NCI-H2196 (cell line): Measurements from ENCODE around the gene TXNDC2.

ENCODE experiments used
- DNase-seq: peaks from one replicate; lab custom pipeline; 2025; ENCODE audit not compliant: unreplicated experiment; lab: John Stamatoyannopoulos, UW

The TXNDC2 gene

DNA sequence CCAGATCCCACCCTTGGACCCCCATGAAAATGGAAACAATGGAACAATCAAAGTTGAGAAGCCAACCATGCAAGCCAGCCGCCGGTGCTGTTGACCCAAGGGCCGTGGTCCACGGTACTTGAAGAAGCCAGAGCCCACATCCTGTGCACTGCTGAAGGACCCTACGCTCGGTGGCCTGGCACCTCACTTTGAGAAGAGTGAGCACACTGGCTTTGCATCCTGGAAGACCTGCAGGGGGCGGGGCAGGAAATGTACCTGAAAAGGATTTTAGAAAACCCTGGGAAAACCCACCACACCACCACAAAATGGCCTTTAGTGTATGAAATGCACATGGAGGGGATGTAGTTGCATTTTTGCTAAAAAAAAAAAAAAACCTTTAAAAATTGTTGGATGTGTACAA lies 26.5 kb upstream of the TXNDC2 start:
- DNase-seq = no peak

DNA sequence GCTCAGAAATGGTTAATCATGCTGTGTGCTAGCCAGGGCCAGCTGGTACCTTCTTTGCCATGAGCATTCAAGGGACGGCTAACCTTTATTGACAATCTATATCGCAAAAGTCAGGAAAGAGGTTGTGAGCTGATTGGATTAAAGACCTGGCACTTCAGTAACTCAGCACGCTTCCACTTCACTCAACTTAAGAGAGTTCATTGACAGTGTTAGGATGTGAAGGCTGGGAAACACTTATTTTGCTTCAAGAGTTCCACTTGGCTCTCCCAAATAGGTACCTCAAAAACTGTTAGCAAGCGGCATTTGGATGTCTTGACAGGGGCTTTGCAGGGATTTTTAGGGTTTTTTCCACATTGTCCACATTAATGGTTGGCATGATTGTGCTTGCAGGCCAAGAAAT lies 25.1 kb upstream of the TXNDC2 start:
- no peak for DNase-seq

DNA sequence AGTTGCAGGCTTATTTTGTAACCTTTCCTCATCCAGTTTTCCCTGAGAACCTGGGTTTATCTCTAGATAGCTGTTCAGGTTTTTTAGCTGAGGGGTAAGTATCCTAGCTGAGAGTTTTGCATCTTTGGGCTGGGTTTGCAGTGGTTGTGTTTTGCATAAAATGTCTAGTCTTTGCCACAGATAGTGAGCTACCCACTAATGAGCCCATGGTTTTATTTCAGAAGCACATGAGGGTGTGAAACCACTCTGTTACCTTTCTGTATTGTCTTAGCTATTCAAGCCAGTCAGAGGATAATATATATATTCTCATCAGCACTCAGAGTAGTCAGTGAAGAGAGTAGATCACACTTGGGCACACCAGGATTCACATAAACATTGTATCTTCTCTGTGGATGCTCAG lies 24.6 kb upstream of the TXNDC2 start:
- no peak for DNase-seq

DNA sequence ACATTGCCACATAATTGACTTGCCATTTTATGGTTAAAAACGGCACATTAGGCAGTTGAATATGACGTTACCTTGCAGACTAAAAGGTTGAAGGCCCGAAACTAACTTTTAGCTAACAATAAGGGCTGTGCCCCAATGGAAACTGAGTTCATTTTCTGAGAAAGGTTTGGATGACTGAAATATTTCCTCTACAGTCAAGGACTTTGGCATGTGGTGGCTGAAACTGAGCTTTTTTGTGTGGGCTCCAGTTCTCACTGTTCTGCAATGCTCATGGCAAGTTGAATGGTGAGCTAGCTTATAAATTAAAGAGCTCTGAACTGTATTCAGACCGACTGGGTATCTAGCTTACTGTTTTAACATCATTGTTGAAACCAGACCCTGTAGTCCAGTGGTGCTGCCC lies 23.8 kb upstream of the TXNDC2 start:
- no peak for DNase-seq

DNA sequence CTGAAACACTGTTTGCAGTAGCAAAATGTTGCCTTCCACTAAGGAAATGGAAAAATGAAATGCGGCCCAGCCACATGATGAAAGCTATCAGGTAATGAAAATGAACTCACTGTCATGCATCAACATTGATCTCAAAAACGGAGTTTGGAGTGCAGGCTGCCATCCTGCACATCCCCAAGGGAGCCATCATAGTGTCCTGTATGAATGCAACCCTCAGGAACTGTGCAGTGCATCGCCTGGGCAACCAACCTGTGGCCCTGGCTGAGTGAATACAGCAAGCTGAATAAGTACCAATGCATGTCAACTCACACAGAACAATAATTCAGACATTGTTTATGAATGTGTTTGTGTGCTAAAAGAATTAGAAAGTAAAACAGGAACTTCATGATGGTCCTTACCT lies 23.1 kb upstream of the TXNDC2 start:
- DNase-seq = no peak

DNA sequence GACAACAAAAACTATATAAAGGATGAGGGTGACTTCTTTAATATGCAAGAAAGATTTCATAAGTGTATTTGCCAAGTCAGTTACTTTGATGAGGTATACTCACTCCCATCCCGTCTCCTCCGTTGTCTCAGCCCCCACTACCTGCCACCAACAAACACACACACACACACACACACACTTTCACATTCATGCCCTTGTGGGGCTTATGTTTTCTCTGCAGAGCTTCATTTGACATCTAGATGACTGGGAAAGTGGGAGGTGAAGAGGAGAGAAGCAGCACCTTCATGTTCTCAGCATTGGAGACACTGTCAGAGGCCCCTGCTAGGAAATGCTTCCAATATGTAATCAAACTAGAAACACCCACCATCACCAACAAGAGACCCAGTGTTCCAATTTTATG lies 22.5 kb upstream of the TXNDC2 start:
- DNase-seq = no peak

DNA sequence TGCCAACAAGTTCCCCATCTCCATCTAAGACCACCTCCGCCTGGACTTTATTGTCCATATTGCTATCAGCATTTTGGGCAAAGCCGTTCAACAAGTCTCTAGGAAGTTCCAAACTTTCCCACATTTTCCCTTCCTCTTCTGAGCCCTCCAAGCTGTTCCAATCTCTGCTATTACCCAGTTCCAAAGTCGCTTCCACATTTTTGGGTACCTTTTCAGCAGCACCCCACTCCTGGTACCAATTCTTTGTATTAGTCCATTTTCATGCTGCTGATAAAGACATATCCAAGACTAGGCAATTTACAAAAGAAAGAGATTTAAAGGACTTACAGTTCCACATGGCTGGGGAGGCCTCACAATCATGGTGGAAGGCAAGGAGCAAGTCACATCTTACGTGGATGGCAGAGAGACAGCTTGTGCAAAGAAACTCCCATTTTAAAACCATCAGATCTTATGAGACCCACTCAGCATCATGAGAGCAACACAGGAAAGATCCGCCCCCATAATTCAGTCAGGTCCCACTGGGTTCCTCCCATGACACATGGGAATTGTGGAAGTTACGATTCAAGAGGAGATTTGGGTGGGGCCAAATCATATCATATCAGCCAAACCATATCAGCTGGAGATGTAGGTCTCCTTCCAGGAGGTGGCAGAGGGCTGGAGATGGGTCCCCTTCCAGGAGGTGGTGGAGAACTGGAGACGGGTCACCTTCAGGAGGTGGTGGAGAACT lies 19.8 kb upstream of the TXNDC2 start:
- no peak for DNase-seq

DNA sequence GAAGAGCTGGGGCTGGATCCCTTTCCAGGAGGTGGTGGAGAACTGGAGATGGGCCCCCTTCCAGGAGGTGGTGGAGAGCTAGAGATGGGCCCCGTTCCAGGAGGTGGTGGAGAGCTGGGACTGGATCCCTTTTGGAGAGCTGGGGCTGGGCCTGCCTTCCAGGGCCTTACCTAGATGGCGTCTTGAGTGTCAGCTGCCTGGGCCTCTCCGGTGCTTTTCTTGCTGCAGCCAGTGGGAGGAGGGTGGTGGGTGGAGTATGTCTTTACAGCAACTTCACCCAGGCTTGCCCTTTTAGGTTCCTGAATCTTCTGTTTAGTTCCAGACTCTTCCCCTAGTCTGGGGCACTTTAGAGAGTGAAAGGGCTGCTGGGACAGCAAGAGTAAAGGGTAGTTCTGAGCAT lies 19.1 kb upstream of the TXNDC2 start:
- no peak for DNase-seq

DNA sequence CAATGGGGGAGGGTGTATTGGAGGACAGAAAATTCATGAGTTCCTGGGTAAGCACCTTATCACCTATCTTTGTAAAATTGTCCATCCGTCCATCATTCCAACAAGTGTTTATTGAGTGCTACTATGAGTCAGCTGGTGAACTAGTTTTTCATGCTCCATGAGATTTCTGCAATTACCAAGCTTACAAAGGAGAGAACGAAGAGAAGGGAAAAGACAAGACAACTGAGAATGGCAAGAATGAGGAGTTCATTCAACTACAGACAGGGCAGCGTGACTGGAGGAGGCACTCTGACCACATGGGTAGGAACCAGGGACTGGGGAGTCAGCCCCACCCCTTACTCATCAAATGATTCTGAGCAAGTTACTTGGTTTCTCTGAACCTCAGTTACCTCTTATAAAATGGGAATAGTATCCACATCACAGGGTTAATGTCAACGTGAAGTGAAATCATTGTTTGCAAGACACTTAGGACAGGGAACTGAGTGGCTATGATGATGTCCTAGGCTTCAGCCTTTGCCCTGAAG lies 18.6 kb upstream of the TXNDC2 start:
- DNase-seq = no peak

DNA sequence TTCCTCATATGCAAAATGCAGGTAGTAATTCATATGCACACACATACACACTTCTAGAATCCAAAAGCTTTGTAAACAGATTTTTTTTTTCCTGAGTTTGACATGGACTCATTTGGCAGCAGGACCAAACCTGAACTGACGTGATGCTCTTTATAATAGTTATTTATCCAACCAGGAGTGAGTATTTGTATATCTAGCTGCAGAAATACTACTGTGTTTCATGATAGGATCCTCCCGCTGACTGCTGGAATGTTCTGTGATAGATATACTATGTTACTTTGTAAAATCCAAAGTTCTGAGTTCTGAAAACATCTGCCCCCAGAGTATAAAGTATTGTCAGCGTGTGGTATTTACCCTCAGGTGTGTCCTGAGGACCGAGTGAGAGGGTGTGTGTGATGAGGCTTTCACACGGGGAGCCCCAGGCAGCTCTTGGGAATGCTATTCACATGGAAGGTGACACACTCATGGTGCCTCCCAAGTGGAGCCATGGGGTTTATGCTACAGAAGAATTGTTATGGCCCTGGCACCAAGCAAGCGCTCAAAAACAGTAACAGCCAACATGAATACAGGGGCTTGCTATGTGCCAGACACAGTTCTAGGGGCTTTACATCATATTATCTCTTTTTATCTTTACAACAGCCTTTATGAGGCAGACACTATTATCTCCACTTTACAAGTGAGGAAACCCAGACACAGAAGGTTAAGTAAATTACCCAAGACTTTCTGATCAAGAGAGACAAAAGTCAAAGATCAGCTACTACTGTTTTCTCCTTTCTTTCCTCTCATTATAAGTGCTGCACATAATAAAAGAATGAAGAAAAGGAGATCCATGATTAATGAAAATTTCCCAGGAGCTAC lies 16.7 kb upstream of the TXNDC2 start:
- no peak for DNase-seq

DNA sequence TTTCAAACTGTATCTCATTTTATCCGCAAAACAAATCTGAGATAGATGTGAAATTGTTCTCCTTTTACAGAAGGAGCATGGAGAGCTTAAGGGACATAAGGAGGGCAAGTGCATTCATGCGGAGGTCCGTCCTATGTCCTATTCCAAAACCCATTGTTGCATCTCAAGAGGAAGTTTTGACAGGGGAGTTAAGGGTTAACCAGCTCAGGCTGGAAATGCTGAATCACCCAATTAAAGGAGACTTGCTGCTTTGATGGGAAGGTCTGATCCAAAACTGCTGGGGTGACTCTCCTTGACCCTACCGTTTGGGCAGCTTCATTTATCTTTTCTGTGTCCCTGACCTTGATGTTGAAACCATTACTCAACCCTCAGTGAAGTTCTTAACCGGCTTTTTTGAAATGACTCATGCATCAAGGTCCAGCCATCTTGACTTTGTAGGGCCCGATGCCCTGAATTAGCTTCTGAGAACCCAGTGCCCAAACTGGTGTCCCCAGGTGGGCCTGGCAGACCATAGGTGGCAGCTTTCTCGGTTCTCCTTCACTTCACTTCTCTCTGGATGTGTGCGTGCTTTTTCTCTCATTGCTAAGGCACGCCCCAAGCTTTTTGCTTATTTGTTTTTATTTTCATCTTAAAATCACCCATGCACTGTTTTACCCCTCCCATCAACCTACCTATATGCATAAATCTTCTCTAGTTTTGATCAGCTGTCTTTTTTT lies 15.9 kb upstream of the TXNDC2 start:
- no peak for DNase-seq

DNA sequence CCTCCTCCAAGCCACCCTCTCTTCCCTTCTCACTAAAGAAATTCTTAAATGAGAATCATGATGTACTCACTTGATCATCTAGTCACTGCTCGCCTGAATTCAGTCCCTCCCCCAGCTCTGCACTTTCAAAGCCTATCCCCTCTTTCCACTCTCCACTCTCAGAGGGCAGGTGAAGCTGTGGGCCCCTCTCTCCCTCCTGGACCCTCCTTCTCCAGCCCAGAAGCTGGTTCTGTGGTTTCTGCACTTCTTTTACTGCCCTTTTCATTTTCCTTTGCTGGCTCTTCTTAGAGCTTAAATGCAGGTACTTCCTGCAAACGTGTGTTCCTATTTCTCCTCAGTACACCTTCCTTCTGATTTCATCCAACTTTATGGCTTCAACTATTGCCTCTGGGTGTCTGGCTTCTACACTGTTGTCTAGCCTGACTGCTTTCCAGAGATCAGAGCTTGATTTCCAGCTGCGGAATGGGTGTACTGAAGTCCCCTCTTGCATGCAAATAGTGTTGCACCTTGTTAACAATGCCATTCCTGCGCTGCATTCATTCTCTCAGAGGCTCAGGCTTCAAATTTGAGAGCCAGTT lies 15.3 kb upstream of the TXNDC2 start:
- no peak for DNase-seq

DNA sequence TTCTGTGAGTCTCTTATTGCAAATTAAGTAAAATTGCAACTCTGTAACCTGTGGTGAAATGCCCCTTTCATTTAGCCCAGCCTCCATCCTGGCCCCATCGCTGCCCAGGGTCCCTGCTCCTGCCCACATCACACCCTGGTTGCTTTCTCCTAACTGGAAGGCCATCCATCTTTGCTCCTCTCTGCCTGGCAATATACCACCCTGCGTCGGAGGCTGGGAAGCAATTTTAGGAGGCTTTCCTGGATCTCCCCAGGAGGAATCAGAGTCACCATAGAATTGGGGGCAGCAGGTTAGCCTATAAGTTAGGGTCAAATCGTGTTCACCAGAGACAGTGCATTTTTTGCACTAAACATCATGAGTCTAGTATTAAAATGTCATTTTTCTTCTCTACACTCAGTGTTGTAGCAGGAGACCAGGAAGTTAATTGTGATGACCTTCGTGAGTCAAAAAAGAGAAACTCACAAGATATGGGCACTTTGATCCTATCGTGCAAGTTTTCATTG lies 14.5 kb upstream of the TXNDC2 start:
- DNase-seq = no peak

DNA sequence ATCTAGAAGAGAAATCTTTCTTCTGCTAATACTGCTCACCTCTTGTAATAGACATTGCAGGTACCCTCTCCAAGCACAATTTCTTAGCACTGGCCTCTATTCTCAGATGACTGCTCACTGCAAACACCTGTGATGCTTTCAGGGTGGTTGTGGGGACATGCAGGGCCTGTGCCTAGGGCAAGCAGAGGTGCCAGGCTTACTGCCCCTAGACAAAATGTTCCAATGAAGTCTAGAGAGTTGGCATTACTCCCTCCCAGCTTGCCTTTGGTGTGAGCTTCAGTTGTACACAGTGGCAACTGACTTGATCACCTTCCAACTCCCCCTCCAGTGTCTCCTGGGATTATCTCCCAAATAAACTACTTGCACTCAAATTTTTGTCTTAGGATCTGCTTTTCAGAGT lies 12.9 kb upstream of the TXNDC2 start:
- DNase-seq = no peak

DNA sequence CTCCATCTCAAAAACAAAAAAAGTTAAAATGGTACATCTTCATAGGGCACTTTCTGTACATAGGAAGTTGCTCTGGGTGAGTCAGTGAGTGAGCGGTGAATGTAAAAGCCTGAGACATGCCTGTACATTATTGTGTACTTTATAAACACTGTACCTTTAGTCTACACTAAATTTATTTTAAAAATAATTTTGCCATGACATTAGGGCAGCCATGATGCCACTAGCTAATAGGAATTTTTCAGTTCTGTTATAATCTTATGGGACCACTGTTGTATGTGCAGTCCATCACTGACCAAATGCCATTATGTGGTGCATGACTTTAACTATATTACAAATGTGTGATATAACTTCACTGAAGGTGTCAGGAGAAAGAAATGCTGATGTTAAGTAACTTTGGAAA lies 11.0 kb upstream of the TXNDC2 start:
- no peak for DNase-seq

DNA sequence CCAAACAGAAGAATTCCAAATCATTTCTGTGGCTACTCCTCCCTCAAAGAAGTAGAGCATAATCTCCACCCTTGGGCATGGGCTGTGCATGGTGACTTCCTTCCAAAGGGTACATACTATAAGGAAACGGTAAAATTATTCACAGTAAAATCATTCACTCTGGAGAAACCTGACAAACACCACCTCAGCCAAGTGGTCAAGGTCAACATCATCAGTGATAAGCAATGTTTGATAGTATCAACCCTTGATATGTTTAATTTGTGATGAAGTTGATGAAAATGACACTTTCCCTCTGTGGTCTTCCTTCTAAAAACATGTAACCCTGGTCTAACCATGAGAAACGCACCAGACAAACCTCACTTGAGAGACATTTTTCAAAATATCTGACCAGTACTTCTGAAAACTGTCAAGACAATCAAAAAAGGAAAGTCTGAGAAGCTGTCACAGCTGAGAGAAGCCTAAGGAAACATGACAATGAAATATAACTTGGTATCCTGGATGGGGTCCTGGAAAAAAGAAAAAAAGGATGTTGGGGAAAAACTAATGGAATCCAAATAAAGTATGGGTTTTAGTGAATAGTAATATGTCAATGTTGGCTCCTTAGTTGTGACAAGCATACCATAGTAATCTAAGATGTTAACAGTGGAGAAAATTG lies 9.4 kb upstream of the TXNDC2 start:
- no peak for DNase-seq

DNA sequence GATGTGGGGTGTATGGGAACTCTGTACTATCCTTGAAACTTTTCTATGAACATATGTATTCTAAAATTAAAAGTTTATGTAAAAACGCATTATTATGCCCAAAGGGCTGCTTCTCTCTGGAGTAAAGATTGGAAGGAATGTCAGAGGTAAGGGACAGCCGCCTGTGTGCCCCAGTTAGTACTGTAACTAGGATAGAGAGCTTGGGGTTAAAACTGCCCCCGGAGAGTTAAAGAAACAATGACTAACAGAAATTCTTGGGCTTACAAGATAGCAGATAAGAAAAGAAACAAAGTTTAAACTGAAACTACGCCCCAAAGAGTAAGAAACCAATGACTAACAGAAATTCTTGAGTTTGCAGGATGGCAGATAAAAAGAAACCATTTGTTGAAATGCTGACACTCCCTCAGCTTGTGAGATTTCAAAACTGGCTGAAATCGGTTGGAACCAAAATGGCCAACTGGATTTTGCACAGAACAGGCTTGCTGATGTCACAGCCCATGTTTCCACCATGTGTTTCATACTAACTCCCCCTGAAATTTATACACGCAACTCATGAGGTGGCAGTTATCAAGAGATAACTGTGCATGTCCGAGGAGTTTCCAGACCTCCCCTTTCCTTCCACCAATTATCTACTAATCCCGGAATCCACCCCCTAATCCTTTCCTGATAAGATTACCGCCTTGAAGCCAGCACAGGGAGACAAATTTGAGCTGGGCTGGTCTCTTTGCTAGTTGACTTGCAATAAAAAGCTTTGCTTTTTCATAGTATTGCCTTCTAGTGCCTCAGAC lies 8.7 kb upstream of the TXNDC2 start:
- DNase-seq = no peak

DNA sequence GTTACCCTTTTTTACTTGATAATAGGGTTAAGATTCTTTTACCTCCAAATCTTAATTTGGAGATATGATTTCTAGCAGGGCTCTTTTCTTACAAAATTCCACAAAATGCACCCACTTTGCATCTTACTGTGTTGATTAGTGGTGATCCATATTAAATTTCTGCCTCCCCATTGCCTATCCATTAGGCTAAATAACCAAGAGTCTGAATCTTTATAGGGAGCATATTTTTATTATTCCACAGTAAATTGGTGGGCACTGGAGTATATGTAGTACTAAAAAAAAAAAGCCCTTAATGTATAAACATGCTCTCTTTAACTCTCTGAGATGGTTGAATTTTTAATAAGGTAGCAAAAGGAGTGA lies 8.1 kb upstream of the TXNDC2 start:
- no peak for DNase-seq

DNA sequence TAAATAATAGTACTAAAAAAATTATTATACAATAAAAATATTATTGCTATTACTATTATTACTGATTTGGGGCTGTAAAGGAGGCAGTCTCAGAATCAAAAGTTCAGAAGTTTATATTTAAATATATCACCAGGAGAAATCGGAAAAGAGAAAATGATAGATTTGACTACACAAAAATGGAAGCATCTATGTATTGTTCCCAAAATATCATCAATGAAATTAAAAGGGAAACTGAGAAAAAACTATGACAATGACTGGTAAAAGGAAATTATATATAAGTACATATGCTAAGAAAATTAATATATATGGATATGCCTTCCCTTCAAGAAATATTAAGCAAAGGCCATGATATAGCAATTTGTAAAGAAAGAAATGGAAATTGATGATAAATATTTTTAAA lies 7.7 kb upstream of the TXNDC2 start:
- DNase-seq = no peak

DNA sequence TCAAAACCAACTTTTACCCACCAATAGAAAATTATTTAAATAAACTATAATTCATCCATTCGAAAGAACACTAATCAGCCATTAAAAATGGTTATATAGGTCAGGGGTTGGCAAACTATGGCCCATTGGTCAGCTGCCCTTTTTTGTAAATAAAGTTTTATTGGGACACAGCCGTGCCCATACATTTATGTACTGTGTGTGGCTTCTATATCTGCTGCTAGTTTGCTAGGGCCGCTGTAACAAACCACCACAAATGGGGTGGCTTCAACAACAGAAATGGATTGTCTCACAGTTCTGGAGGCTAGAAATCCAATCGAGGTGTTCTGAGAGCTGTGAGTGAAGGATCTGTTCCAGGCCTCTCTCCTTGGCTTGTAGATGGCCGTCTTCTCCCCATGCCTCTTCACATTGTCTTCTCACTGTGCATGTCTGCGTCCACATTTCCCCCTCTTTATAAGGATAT lies 7.0 kb upstream of the TXNDC2 start:
- DNase-seq = no peak
